OCI-LY7 (cell line): ENCODE data around the gene SMYD3. TPM values are rescaled to one million over a fixed set of nuclear protein-coding genes. Genes with fewer than 3 reads are reported as not detected.

Experiments used
- BruUV-seq: library from RNA; stranded (reverse); fragments of 400-500 nt; replicated peaks from 2 replicates; lab custom pipeline; 2021; lab: Mats Ljungman, UMichigan
- CTCF ChIA-PET: fragments of 300-600 bp; sonication (Branson Sonifier 250); formaldehyde crosslinking; loops from one replicate; lab custom pipeline; 2022; ENCODE audit warnings: antibody characterized with exemption; ENCODE audit not compliant: unreplicated experiment; lab: Charles Lee
- POLR2A ChIA-PET: fragments of 300-600 bp; sonication (Branson Sonifier 250); formaldehyde crosslinking; loops from one replicate; lab custom pipeline; 2022; ENCODE audit warnings: antibody characterized with exemption; lab: Charles Lee
- DNase-seq: peaks from one replicate; pipeline ENCODE4 v3.0.0-alpha.2; 2015; ENCODE audit warnings: low spot score
- H2AFZ ChIP-seq: fragments of 200-600 bp; sonication (generic), shearing (Covaris generic); 2 replicates; pipeline ENCODE4 v1.6.1; 2014; ENCODE audit warnings: mild to moderate bottlenecking, antibody characterized with exemption, low read length, moderate library complexity
- H3K27ac ChIP-seq: fragments of 200-600 bp; sonication (generic); 2 replicates; pipeline ENCODE4 v1.5.1; 2014; ENCODE audit warnings: mixed run types, low read depth, mild to moderate bottlenecking, moderate library complexity, low read length, inconsistent platforms; ENCODE audit not compliant: poor library complexity, severe bottlenecking
- H3K36me3 ChIP-seq: fragments of 200-600 bp; sonication (generic); 2 replicates; pipeline ENCODE4 v1.6.1; 2014; ENCODE audit warnings: mild to moderate bottlenecking, antibody characterized with exemption, low read length, moderate library complexity, mixed read lengths; ENCODE audit not compliant: insufficient read depth
- H3K4me1 ChIP-seq: fragments of 200-600 bp; sonication (generic); 2 replicates; pipeline ENCODE4 v1.5.1; 2014; ENCODE audit warnings: mild to moderate bottlenecking, low read length; ENCODE audit not compliant: insufficient read depth, poor library complexity, severe bottlenecking
- H3K4me2 ChIP-seq: fragments of 200-600 bp; sonication (generic); 2 replicates; pipeline ENCODE4 v1.6.1; 2014; ENCODE audit warnings: mild to moderate bottlenecking, low read length
- H3K4me3 ChIP-seq: fragments of 200-600 bp; sonication (generic); 2 replicates; pipeline ENCODE4 v1.5.1; 2014; ENCODE audit warnings: mild to moderate bottlenecking, low read depth, low read length; ENCODE audit not compliant: poor library complexity, severe bottlenecking
- H3K79me2 ChIP-seq: fragments of 200-600 bp; sonication (generic); 2 replicates; pipeline ENCODE4 v1.6.1; 2016; ENCODE audit warnings: low read depth, mild to moderate bottlenecking, low read length, moderate library complexity, mixed read lengths; ENCODE audit not compliant: insufficient read depth
- H3K9me2 ChIP-seq: fragments of 200-600 bp; sonication (generic); 2 replicates; pipeline ENCODE4 v1.6.1; 2016; ENCODE audit warnings: mild to moderate bottlenecking, low read length, mixed read lengths; ENCODE audit not compliant: insufficient read depth
- H3K9me3 ChIP-seq: fragments of 200-600 bp; sonication (generic); 2 replicates; pipeline ENCODE4 v1.6.1; 2014; ENCODE audit warnings: mild to moderate bottlenecking, mixed run types, low read length, mixed read lengths
- H4K20me1 ChIP-seq: fragments of 200-600 bp; sonication (generic); 2 replicates; pipeline ENCODE4 v1.6.1; 2014; ENCODE audit warnings: mild to moderate bottlenecking, antibody characterized with exemption, low read length, moderate library complexity, mixed read lengths; ENCODE audit not compliant: insufficient read depth
- CTCF ChIP-seq: fragments of 200-600 bp; sonication (generic); conservative IDR thresholded peaks from 2 replicates; pipeline ENCODE4 v1.5.1; 2014; ENCODE audit warnings: mild to moderate bottlenecking, antibody characterized with exemption, low read length, moderate library complexity, mixed read lengths
- EZH2phosphoT487 ChIP-seq: fragments of 200-600 bp; sonication (generic); IDR thresholded peaks from 2 replicates; pipeline ENCODE4 v1.6.1; 2018; ENCODE audit warnings: low read depth, borderline replicate concordance, mild to moderate bottlenecking, mixed run types, antibody characterized with exemption, low read length, moderate library complexity, mixed read lengths
- intact Hi-C: fragments of 100-400 bp; cut with micrococcal nuclease; formaldehyde crosslinking; loops from one replicate; pipeline ENCODE4 v1.10.0; 2022; ENCODE audit not compliant: unreplicated experiment
- total RNA-seq, 2 experiments: library from RNA; depleted of rRNA in 1 of 2; stranded (reverse); fragments of >200 nt in 1 of 2; shearing (Covaris generic) in 1 of 2; gene quantifications; 2 replicates each; pipeline ENCODE4 v1.2.3, GENCODE V29; 2014 to 2022

Gene SMYD3
- total RNA-seq, 2 experiments from 2014 or later, result 28.9 to 34.5 TPM

GRCh38 chr1:246295968-246296367 lies 211.1 kb downstream of the SMYD3 start:
- no peak for TF ChIP-seq EZH2phosphoT487
- TF ChIP-seq CTCF, result no peak
- POLR2A ChIA-PET, result no interaction called here

GRCh38 chr1:246295340-246295739 lies 211.7 kb downstream of the SMYD3 start:
- H4K20me1 ChIP-seq, result no peaks in the 10 kb centered on the region
- no peak overlapping the region for H3K27ac ChIP-seq
- no peak overlapping the region for H2AFZ ChIP-seq
- no peaks in the 10 kb centered on the region for H3K36me3 ChIP-seq
- ChIA-PET POLR2A (interaction anchor here (1.7 kb wide), 1 partner anchor 10 kb away, joined by 3 read pairs; no protein-coding TSS in a partner anchor), CTCF (no interaction called here)
- H3K79me2 ChIP-seq, result no peaks in the 10 kb centered on the region
- no peaks in the 10 kb centered on the region for H3K9me2 ChIP-seq
- TF ChIP-seq EZH2phosphoT487, result no peak
- TF ChIP-seq CTCF, result no peak
- no TSS peak for BruUV-seq
- intact Hi-C loops, result no loop called here
- H3K4me3 ChIP-seq, result no peak overlapping the region
- H3K4me1 ChIP-seq, result no peaks in the 10 kb centered on the region
- H3K4me2 ChIP-seq, result no peak overlapping the region
- H3K9me3 ChIP-seq, result no peaks in the 10 kb centered on the region
- no peak for DNase-seq

More at GRCh38 chr1:246295968-246296367, 211.1 kb downstream of the SMYD3 start:
- intact Hi-C loops, result no loop called here
- no peak overlapping the region for H3K27ac ChIP-seq
- H3K79me2 ChIP-seq, result no peaks in the 10 kb centered on the region
- no peaks in the 10 kb centered on the region for H3K9me2 ChIP-seq
- no peaks in the 10 kb centered on the region for H3K9me3 ChIP-seq
- H3K4me2 ChIP-seq, result no peak overlapping the region
- BruUV-seq, result no TSS peak
- H3K4me1 ChIP-seq, result no peaks in the 10 kb centered on the region
- H4K20me1 ChIP-seq, result no peaks in the 10 kb centered on the region
- no peak overlapping the region for H3K4me3 ChIP-seq
- CTCF ChIA-PET, result no interaction called here
- H2AFZ ChIP-seq, result no peak overlapping the region
- H3K36me3 ChIP-seq, result no peaks in the 10 kb centered on the region
- DNase-seq, result no peak

- H3K27ac ChIP-seq, result no peak overlapping the region
- H3K4me3 ChIP-seq, result no peak overlapping the region
- no peak overlapping the region for H3K4me2 ChIP-seq
- ChIA-PET POLR2A (interaction anchor here (0.9 to 1.7 kb wide), 2 partner anchors 11 to 90 kb away, joined by 3 read pairs; no protein-coding TSS in a partner anchor), CTCF (no interaction called here)
- TF ChIP-seq EZH2phosphoT487 (no peak), CTCF (no peak)
- no peak overlapping the region for H2AFZ ChIP-seq
- no peaks in the 10 kb centered on the region for H3K9me3 ChIP-seq
- no peaks in the 10 kb centered on the region for H3K79me2 ChIP-seq
- intact Hi-C loops, result no loop called here
- H4K20me1 ChIP-seq, result no peaks in the 10 kb centered on the region
- DNase-seq, result no peak
- H3K9me2 ChIP-seq, result no peaks in the 10 kb centered on the region
- H3K36me3 ChIP-seq, result no peaks in the 10 kb centered on the region
- BruUV-seq, result no TSS peak
- no peaks in the 10 kb centered on the region for H3K4me1 ChIP-seq
These were observed 212.8 kb downstream of the SMYD3 start for GRCh38 chr1:246294263-246294662.
